ENCODE results near the gene RPS25. TPM values are rescaled to one million over a fixed set of nuclear protein-coding genes. Genes with fewer than 3 reads are reported as not detected.
"Not testable (repeated sequence)": the region's sequence is repeated elsewhere in the genome, so short reads cannot be mapped to it uniquely, and the experiment has no call there.

RPS25 gene
- 797 and 901 TPM in 2 replicates for total RNA-seq (2014; rRNA removed; shearing (Covaris generic))

DNA sequence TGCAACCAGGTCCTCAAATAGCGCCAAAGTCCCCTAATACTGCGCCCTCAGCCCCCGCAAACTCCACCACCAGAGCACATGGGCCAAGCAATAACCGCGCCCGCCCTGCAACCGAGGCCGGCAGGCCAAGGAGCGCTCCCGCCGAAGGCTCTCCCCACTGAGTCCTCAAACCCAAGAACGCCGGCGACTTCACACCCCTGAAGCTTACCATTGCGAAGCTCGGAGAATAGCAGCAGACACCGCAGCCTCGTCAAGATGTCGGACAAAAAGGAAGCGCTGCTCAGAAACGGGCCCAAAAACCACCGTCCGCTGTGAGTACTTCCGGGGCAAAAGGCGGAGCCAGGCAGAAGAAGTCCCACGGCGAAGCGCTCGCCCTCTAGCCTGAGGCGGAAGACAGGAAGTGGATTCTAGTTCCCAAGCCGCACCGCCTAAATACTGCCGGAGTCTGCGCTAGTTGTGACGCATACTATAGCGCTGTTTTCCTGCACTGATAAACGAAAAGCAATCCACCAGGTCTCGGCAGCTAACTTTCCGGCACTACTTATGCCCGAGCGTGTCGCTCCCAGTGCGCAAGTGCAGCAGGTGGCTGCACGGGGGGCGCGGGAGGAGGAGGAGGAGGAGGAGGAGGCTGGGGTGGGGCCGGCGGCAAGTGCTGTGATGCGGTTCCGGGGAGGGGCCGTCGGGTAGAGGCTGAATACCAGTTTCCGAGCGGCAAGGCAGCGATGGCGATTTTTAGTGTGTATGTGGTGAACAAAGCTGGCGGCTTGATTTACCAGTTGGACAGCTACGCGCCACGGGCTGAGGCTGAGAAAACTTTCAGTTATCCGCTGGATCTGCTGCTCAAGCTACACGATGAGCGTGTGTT lies at the start of gene RPS25, which contains the start of gene TRAPPC4:
RPS25 (minus strand) TSS at position 270 of the 865 bp plus-strand sequence; CDS start at position 211, 59 bp downstream.
TRAPPC4 (plus strand) TSS at position 693 of the 865 bp plus-strand sequence; CDS start at position 723, 30 bp downstream.
- Histone ChIP-seq H3K4me1 (no peaks in the 10 kb centered on the region; the same call in 1 of the 2 replicates), H3K36me3 (peaks cover 38% of the 10 kb centered on the region), H3K27me3 (no peaks in the 10 kb centered on the region)

DNA sequence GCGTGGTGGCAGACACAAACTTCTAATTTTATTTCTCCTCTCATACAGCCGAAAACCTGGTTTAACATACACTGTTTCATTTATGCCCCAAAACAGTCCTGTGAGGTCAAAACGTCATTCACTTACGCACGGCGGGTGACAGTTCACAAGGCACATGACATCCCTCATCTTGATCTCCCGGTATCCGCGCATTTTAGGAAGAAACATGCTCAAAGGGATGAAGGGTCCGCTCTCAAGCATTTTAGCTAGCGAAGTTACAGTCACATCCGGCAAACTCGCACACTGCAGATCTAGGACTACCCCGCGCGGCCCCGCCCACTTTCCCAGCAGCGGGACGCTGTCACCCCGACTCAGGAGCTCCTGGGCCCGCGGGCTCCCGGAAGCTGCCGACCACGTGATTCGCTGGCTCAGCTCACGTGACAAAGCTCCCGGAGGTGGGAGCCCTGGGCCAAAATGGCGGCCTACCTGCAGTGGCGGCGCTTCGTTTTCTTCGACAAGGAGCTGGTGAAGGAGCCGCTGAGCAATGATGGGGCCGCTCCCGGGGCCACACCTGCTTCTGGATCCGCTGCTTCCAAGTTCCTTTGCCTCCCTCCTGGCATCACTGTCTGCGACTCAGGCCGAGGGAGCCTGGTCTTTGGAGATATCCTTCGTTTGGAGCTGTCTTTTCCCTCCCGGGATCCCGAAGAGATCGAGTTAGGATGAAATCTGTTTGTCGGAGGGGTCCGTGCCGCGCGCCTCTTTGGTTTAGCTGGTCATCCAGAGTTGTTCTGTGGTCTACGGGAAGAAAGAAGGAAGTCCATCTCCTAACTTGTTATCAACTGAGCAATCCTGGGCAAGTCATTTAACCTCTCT lies 49.5 kb upstream of the RPS25 start, which contains the start of gene VPS11:
VPS11 (plus strand) TSS at position 448 of the 852 bp plus-strand sequence; CDS start at position 454, 6 bp downstream.
- peak within 1 kb of the TSS; percentile 21 for H3K27ac ChIP-seq
- H3K4me1 ChIP-seq = no peaks in the 10 kb centered on the region
- no peaks in the 10 kb centered on the region; the same call in 1 of the 2 replicates for H3K36me3 ChIP-seq
- H3K4me3 ChIP-seq = peak within 1 kb of the TSS; percentile 73
- no peaks in the 10 kb centered on the region for H3K9me3 ChIP-seq (replicated peaks)
- no peaks in the 10 kb centered on the region for H3K27me3 ChIP-seq
- DNase-seq = peak; percentile 93

More for the DNA sequence above, at the start of gene RPS25, which contains the start of gene TRAPPC4:
- H3K9me3 ChIP-seq (replicated peaks) = no peaks in the 10 kb centered on the region
- peak within 1 kb of the TSS; percentile 70 for H3K27ac ChIP-seq
- DNase-seq = peak; percentile 92 to 93
- peak within 1 kb of the TSS; percentile 80 for H3K4me3 ChIP-seq

DNA sequence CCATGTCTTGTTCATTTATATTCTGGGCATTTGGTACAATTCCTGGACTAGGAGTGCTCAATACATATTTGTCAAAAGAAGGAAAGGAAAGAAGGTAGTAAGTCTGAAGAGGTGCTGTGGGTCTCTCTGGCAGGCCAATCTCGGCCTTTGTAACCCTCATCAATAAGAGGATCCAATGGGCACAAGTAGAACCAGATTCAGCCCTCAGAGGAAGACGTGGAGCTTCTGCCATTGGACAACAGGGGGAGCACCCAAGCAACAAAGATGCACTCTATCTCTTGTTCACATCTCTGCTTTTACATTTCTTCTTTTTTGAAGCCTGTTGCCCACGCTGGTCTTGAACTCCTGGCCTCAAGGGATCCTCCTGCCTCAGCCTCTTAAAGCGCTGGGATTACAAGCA lies 47.2 kb upstream of the RPS25 start:
- no peak overlapping the region for H3K27ac ChIP-seq
- DNase-seq = no peak
- H3K9me3 ChIP-seq (replicated peaks) = no peaks in the 10 kb centered on the region
- H3K4me3 ChIP-seq = no peak overlapping the region
- H3K27me3 ChIP-seq = no peaks in the 10 kb centered on the region
- no peaks in the 10 kb centered on the region; the same call in 1 of the 2 replicates for H3K36me3 ChIP-seq
- H3K4me1 ChIP-seq = no peaks in the 10 kb centered on the region

DNA sequence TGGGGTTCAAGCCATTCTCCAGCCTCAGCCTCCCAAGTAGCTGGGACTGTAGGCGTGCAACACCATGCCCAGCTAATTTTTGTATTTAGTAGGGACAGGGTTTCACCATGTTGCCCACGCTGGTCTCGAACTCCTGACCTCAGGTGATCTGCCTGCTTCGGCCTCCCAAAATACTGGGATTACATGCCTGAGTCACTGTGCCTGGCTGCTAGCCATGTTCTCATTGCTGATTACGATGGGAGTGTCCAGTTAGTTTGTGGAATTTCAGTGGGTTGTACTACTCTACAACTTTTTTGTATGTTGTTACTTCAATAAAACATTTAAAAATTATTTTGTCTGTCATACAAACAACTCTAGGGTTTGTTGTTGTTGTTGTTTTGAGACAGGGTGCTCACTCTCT lies 44.6 kb upstream of the RPS25 start:
- Histone ChIP-seq H3K9me3 (replicated peaks) (no peaks in the 10 kb centered on the region), H3K27me3 (no peaks in the 10 kb centered on the region), H3K4me1 (no peaks in the 10 kb centered on the region), H3K27ac (no peak overlapping the region), H3K36me3 (no peaks in the 10 kb centered on the region), H3K4me3 (no peak overlapping the region)
- DNase-seq = no peak

DNA sequence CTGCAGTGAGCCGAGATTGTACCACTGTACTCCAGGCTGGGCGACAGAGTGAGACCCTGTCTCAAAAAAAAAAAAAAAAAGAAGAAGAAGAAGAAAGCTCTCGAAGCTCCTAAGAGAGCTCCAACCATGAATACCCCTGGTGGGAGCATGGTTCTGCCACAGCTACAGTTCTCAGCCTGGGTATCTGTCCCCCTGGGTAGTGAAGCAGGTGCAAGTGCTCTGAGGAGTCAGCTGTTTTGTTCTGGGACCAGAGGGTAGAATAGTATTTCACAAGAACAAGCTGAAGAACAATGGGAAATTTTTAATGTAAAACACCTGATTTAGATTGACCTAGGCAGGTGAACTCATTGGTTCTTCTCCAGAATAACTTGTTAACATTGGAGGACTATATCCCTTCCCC lies 43.1 kb upstream of the RPS25 start:
- no peak for DNase-seq
- no peak overlapping the region for H3K27ac ChIP-seq
- H3K4me3 ChIP-seq = no peak overlapping the region
- H3K27me3 ChIP-seq = no peaks in the 10 kb centered on the region
- H3K4me1 ChIP-seq = no peaks in the 10 kb centered on the region
- H3K36me3 ChIP-seq = no peaks in the 10 kb centered on the region
- no peaks in the 10 kb centered on the region for H3K9me3 ChIP-seq (replicated peaks)

DNA sequence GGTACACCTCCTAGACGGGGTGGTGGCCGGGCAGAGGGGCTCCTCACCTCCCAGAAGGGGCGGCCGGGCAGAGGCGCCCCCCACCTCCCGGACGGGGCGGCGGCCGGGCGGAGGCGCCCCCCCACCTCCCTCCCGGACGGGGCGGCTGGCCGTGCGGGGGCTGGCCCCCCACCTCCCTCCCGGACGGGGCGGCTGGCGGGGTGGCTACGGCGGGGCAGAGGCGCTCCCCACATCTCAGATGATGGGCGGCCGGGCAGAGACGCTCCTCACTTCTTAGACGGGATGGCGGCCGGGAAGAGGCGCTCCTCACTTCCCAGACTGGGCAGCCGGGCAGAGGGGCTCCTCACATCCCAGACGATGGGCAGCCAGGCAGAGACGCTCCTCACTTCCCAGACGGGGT lies 41.0 kb upstream of the RPS25 start:
- H3K27ac ChIP-seq; H3K4me1 ChIP-seq; DNase-seq; H3K27me3 ChIP-seq; H3K9me3 ChIP-seq (replicated peaks); H3K36me3 ChIP-seq; H3K4me3 ChIP-seq: not testable (repeated sequence)

DNA sequence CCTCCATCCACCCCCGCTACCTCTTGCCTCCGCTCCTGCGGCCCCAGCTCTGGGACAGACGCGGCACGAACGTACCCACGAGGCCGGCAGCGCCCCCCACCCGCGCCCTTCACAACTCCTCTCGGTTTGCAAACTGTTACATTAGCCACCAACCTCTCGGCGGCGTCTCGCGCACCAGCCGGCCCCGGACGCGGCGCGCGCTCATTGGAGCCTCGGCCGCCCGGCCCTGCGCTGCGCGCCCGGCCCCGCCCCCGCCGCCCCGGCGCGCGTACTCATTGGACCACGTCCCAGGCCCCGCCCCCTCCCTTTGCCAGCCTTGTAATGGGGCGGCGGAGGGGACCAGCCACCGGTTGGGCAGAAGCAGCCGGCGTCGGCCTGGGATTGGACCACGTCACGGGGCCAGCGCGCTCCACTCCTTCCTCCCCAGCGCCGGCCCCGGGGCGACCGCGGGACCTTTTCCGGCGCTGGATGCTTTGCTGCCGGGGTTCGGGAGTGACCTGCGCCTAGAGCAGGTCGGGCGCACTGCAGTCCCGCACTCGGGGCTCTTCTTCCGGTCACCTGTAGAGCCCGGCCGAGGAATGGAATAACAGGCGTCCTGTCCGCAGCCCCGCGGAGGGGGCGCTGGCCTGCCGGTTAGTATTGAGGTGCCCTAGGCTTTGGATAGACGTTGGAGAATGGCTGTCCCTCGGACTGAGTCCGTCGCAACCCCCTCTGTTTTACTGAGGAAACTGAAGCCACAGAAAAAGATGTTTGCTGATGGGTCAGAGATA lies 39.0 kb upstream of the RPS25 start, which contains the start of gene HYOU1:
HYOU1 (minus strand) TSS at position 206 of the 770 bp plus-strand sequence. CDS start 1,045 bp downstream, outside the sequence.
- H3K27ac ChIP-seq = peak within 1 kb of the TSS; percentile 59
- no peaks in the 10 kb centered on the region for H3K27me3 ChIP-seq
- peak within 1 kb of the TSS; percentile 97 for H3K4me3 ChIP-seq
- 0 out of 2 replicates have a peak, but pooled peaks cover 3% of the 10 kb centered on the region for H3K4me1 ChIP-seq
- H3K9me3 ChIP-seq (replicated peaks) = no peaks in the 10 kb centered on the region
- no peaks in the 10 kb centered on the region; the same call in none of the 2 replicates for H3K36me3 ChIP-seq
- DNase-seq = peak; percentile 95

DNA sequence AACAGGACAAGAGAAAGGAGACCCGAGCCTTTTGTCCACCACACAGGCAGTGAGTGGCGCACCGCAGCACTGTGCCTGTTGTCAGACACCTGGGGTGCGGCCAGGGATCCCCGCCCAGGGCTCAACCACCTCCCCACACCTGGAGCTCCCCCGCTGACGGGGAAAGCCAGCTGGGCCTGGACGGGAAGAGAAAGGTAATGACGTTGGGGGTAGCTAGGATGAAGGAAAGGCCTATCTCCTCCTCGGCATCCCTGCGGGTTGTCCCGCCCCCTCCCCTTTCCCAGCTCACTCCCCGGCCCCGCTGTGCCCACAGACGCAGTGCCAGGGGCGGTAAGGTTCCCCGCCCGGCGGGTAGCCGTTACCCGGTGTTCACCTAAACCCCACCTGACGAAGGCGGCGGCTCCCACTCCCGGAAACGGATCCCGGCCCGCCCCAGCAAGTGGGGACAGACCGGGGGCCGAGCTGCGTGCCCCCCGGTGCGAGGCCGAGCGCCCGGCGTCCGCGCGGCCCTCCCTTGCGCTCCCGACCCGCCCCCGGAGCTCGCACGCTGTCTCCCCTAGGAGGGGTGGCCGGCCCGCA lies 38.4 kb upstream of the RPS25 start:
- no peaks in the 10 kb centered on the region for H3K9me3 ChIP-seq (replicated peaks)
- no peaks in the 10 kb centered on the region; the same call in none of the 2 replicates for H3K36me3 ChIP-seq
- peak overlapping the region; percentile 59 for H3K27ac ChIP-seq
- H3K4me3 ChIP-seq = peak overlapping the region; percentile 97
- H3K4me1 ChIP-seq = 0 out of 2 replicates have a peak, but pooled peaks cover 3% of the 10 kb centered on the region
- DNase-seq = no peak
- H3K27me3 ChIP-seq = no peaks in the 10 kb centered on the region

DNA sequence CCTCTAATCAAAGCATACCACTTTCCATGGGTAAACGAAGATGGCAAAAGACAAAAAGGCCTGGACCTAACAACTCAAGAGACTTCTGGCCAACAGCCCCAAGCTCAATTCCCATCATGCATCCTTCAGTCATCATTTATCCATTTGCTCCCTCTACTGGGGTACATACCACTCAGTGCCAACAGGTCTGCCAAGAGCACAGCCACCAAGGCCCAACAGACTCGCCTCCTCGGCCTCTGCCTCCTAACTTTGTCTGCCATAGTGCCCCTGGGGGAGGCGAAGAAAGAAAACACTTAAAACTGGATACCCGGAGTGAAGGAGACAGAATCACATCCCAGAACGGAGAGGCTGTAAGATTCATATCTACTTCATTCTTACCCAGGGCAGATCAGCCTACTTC lies 37.8 kb upstream of the RPS25 start:
- Histone ChIP-seq H3K27me3 (no peaks in the 10 kb centered on the region), H3K27ac (peak overlapping the region; percentile 59; the same call in 1 of the 2 replicates), H3K9me3 (replicated peaks) (no peaks in the 10 kb centered on the region), H3K36me3 (no peaks in the 10 kb centered on the region; the same call in none of the 2 replicates), H3K4me1 (0 out of 2 replicates have a peak, but pooled peaks cover 3% of the 10 kb centered on the region), H3K4me3 (peak overlapping the region; percentile 97)
- DNase-seq = no peak

DNA sequence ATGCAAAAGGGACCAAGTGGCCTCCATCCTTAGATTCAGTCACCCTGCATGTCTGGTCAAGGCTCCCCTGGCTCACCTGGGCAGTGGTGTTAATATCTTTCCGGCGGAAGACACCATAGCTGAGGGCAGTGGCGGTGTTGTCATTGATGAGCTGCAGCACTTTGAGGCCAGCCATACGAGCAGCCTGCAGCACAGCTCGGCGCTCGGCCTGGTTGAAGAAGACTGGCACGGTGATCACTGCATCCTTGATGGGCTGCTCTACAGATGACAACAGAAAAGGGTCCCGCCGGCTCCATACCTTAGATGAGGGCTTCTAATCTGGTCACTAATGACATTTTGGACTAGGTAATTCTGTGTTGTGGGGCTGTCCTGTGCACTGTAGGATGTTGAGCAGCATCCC lies 36.3 kb upstream of the RPS25 start:
- Histone ChIP-seq H3K4me1 (0 out of 2 replicates have a peak, but pooled peaks cover 3% of the 10 kb centered on the region), H3K27me3 (no peaks in the 10 kb centered on the region), H3K4me3 (no peak overlapping the region), H3K36me3 (peaks cover 2% of the 10 kb centered on the region), H3K9me3 (replicated peaks) (no peaks in the 10 kb centered on the region), H3K27ac (no peak overlapping the region)
- no peak for DNase-seq

DNA sequence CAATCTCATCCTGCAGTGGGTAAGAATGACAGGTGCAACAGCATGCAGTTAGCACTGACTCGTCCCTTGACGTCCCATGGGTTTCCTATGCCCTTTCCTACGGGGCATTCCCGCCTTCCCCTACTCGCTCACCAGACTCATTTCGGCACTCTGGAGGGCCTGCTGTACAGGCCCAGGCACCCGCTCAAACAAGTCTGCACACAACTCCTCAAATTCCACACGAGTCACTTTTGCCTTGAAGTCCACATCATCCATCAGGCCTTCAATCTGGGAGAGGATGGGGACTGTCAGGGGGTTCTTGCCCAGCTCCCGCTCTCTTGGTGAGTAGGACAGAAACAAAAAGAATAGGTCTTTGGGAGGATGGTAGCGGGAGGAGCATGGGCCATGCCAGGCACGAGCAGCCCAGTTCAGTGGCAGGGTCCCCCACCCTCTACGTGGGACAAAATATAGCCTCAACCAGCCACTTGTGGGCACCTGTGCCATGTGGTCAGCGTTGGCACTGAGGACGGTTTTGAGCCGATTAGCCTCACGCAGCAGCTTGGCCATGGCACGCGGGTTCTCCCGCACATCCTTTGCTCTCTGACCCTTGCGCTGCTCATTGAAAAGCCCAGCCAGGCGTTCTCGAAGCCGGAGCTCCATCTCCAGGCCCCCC lies 34.1 kb upstream of the RPS25 start:
- Histone ChIP-seq H3K27ac (no peak overlapping the region), H3K9me3 (replicated peaks) (no peaks in the 10 kb centered on the region), H3K4me1 (0 out of 2 replicates have a peak, but pooled peaks cover 3% of the 10 kb centered on the region), H3K4me3 (no peak overlapping the region), H3K36me3 (peaks cover 2% of the 10 kb centered on the region), H3K27me3 (no peaks in the 10 kb centered on the region)
- DNase-seq = no peak

DNA sequence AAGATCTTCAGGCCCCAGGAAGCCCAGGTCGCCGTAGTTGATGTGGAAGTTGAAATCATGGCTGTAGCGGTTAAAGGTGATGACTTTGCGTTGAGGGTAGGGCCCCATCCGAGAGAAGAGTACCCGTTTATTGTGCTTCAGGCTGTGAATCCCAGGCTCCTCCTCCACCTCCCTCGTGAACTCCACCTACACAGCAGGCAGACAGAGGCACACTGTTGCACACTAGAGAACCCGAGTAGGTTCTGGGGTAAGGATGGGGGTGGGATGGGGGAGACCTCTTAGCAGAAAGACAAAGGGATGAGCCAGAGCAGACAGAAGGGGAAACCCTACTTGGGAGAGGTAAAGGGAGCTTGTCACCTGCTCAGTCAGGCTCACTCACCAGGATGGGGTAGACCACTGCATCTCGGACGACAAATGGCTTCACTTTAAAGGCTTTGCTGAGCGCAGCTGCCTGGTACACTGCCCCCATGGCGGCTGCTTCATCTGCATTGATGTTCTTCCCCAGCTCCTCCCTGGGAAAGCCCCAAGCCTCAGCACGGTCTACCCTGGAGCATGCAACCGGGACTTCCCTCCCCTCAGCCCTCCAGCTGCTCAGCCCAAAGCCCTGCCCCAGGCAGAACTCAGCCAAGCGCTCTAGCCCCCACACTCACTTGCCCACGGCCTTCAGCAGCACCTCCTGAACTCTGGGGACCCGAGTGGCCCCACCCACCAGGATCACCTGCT lies 33.5 kb upstream of the RPS25 start:
- H3K27me3 ChIP-seq = no peaks in the 10 kb centered on the region
- peaks cover 2% of the 10 kb centered on the region for H3K36me3 ChIP-seq
- no peaks in the 10 kb centered on the region for H3K9me3 ChIP-seq (replicated peaks)
- no peak overlapping the region for H3K4me3 ChIP-seq
- H3K4me1 ChIP-seq = 0 out of 2 replicates have a peak, but pooled peaks cover 3% of the 10 kb centered on the region
- peak; percentile 25 to 26 for DNase-seq
- no peak overlapping the region for H3K27ac ChIP-seq
